HepG2 (cell line): ENCODE results near the gene ARFGEF3. TPM values are rescaled to one million over a fixed set of nuclear protein-coding genes. Genes with fewer than 3 reads are reported as not detected.

Experiments used
- ATAC-seq: fragments of 200-7000 bp; cut with Tn5 transposase; 3 replicates; pipeline ENCODE4 v1.9.1; 2020; ENCODE audit warnings: mild to moderate bottlenecking, moderate library complexity
- BruUV-seq: library from RNA; stranded (reverse); fragments of 400-500 nt; replicated peaks from 2 replicates; lab custom pipeline; 2021; lab: Mats Ljungman, UMichigan
- CTCF ChIA-PET: fragments of 300-600 bp; formaldehyde crosslinking; extraction: SDS; loops from one replicate; lab custom pipeline; 2021; ENCODE audit warnings: low total read pairs, inconsistent platforms, low intra/inter-chr PET ratio; lab: Yijun Ruan, JAX
- POLR2A ChIA-PET: fragments of 350-600 bp; sonication (Branson Sonifier 250); formaldehyde crosslinking; loops from one replicate; lab custom pipeline; 2020; ENCODE audit warnings: antibody characterized with exemption, inconsistent platforms; lab: Yijun Ruan, JAX
- DNase-seq: peaks from one replicate; pipeline ENCODE4 v3.0.0-alpha.2; 2015; ENCODE audit warnings: low spot score
- FAIRE-seq: peaks from 3 replicates; lab custom pipeline; 2011; peaks lifted over from hg19 to GRCh38; lab: Jason Lieb, UNC
- H2AFZ ChIP-seq: one replicate; pipeline ENCODE4 v1.6.1; 2011; ENCODE audit warnings: low read length, inconsistent platforms
- H3K27ac ChIP-seq: fragments of 300-600 bp; 3 replicates; pipeline ENCODE4 v1.8.0; 2011; ENCODE audit warnings: mixed run types, mild to moderate bottlenecking, mixed read lengths, low read length, inconsistent platforms; ENCODE audit not compliant: insufficient read depth; ENCODE audit errors: extremely low read length
- H3K27me3 ChIP-seq, 2 experiments: fragments of 200-600 bp in 1 of 2; 2 replicates in 1 of 2; 3 replicates in 1 of 2; pipeline versions ENCODE4 v1.6.0 to v1.8.0; 2011; ENCODE audit warnings: low read length in 2 of 2, mild to moderate bottlenecking in 2 of 2, moderate library complexity in 2 of 2, inconsistent platforms in 1 of 2; ENCODE audit not compliant: insufficient read depth in 2 of 2, control insufficient read depth in 1 of 2
- H3K36me3 ChIP-seq, 2 experiments: fragments of 200-600 bp in 1 of 2; replicated peaks in 1 of 2; 2 replicates in 1 of 2; 3 replicates in 1 of 2; pipeline versions ENCODE4 v1.5.1 to v1.8.0; 2011; ENCODE audit warnings: low read length in 2 of 2, inconsistent platforms in 1 of 2; ENCODE audit not compliant: insufficient read depth in 2 of 2, control insufficient read depth in 1 of 2
- H3K4me1 ChIP-seq: 2 replicates; pipeline ENCODE4 v1.5.1; 2012; ENCODE audit warnings: low read length, inconsistent platforms; ENCODE audit not compliant: insufficient read depth
- H3K4me2 ChIP-seq: 2 replicates; pipeline ENCODE4 v1.6.0; 2011; ENCODE audit warnings: low read depth, low read length, inconsistent platforms
- H3K4me3 ChIP-seq, 3 experiments: fragments of 200-600 bp in 1 of 3; sonication (generic), shearing (Covaris generic) in 1 of 3; replicated peaks in 1 of 3; 2 replicates each; pipeline ENCODE4 v1.5.1; 2011 to 2016; ENCODE audit warnings: low read length in 3 of 3, inconsistent platforms in 2 of 3, low read depth in 2 of 3, mild to moderate bottlenecking in 2 of 3, control low read depth in 1 of 3, mixed read lengths in 1 of 3; ENCODE audit not compliant: insufficient read depth in 1 of 3
- H3K79me2 ChIP-seq: one replicate; pipeline ENCODE4 v1.6.1; 2011; ENCODE audit warnings: low read length, inconsistent platforms; ENCODE audit not compliant: insufficient read depth
- H3K9ac ChIP-seq: 2 replicates; pipeline ENCODE4 v1.6.0; 2011; ENCODE audit warnings: mild to moderate bottlenecking, low read depth, low read length, inconsistent platforms; ENCODE audit not compliant: insufficient read depth
- H3K9me3 ChIP-seq: 2 replicates; pipeline ENCODE4 v1.5.1; 2012; ENCODE audit warnings: mild to moderate bottlenecking, low read length
- H4K20me1 ChIP-seq: 2 replicates; pipeline ENCODE4 v1.6.0; 2011; ENCODE audit warnings: inconsistent platforms, mild to moderate bottlenecking, low read length, moderate library complexity; ENCODE audit not compliant: insufficient read depth
- EEA1 ChIP-seq: sonication (generic); formaldehyde crosslinking; IDR thresholded peaks from 2 replicates; pipeline ENCODE4 v1.5.1; 2020; ENCODE audit warnings: mild to moderate bottlenecking, missing genetic modification reagents, borderline replicate concordance
- HMG20A ChIP-seq: IDR thresholded peaks from 2 replicates; pipeline ENCODE4 v1.6.1; 2016; ENCODE audit warnings: borderline replicate concordance
- JARID2 ChIP-seq: sonication (generic); formaldehyde crosslinking; IDR thresholded peaks from 2 replicates; pipeline ENCODE4 v1.8.1; 2023; ENCODE audit warnings: missing genetic modification reagents, inconsistent platforms; ENCODE audit not compliant: insufficient replicate concordance
- KDM6A ChIP-seq: IDR thresholded peaks from 2 replicates; pipeline ENCODE4 v1.6.1; 2016; ENCODE audit warnings: low read depth
- MAFF ChIP-seq: IDR thresholded peaks from 2 replicates; pipeline ENCODE4 v1.6.1; 2011; ENCODE audit warnings: low read depth, low read length, improper control_type of control experiment
- MED1 ChIP-seq: sonication (generic); formaldehyde crosslinking; IDR thresholded peaks from 2 replicates; pipeline ENCODE4 v1.4.0; 2020; ENCODE audit warnings: missing genetic modification reagents
- RAD21 ChIP-seq: fragments of 450-650 bp; formaldehyde crosslinking; IDR thresholded peaks from 2 replicates; pipeline ENCODE4 v1.5.0; 2020; ENCODE audit warnings: mild to moderate bottlenecking
- RBM22 ChIP-seq: fragments of 200-400 bp; formaldehyde crosslinking; optimal IDR thresholded peaks from 2 replicates; pipeline ENCODE3; 2017; ENCODE audit warnings: mild to moderate bottlenecking, low read length, moderate library complexity
- TP53 ChIP-seq: sonication (generic); formaldehyde crosslinking; conservative IDR thresholded peaks from 2 replicates; pipeline ENCODE4 v1.4.0; 2020; ENCODE audit warnings: missing genetic modification reagents
- ZNF121 ChIP-seq: sonication (generic); formaldehyde crosslinking; IDR thresholded peaks from 2 replicates; pipeline ENCODE4 v1.5.0; 2020; ENCODE audit warnings: mild to moderate bottlenecking, missing genetic modification reagents
- ZNF510 ChIP-seq: sonication (generic); formaldehyde crosslinking; IDR thresholded peaks from 2 replicates; pipeline ENCODE4 v1.4.0; 2020; ENCODE audit warnings: low read depth, mild to moderate bottlenecking, missing genetic modification reagents
- ZNF567 ChIP-seq: sonication (generic); formaldehyde crosslinking; IDR thresholded peaks from 2 replicates; pipeline ENCODE4 v1.8.1; 2023; ENCODE audit warnings: mild to moderate bottlenecking, missing genetic modification reagents, borderline replicate concordance
- ZNF614 ChIP-seq: IDR thresholded peaks from 2 replicates; pipeline ENCODE4 v1.6.1; 2018; ENCODE audit warnings: missing biosample characterization, missing genetic modification reagents, inconsistent platforms, borderline replicate concordance
- ZNF775 ChIP-seq: sonication (generic); formaldehyde crosslinking; IDR thresholded peaks from 2 replicates; pipeline ENCODE4 v1.4.0; 2020; ENCODE audit warnings: missing genetic modification reagents, mild to moderate bottlenecking, moderate library complexity, borderline replicate concordance
- ZNF816 ChIP-seq: sonication (generic); formaldehyde crosslinking; IDR thresholded peaks from 2 replicates; pipeline ENCODE4 v1.8.0; 2022; ENCODE audit warnings: missing genetic modification reagents, mild to moderate bottlenecking, borderline replicate concordance
- ZSCAN25 ChIP-seq: sonication (generic); formaldehyde crosslinking; IDR thresholded peaks from 2 replicates; pipeline ENCODE4 v1.8.0; 2022; ENCODE audit warnings: mild to moderate bottlenecking, missing genetic modification reagents
- ZZZ3 ChIP-seq: sonication (generic); formaldehyde crosslinking; IDR thresholded peaks from 2 replicates; pipeline ENCODE4 v1.4.0; 2020; ENCODE audit warnings: missing genetic modification reagents, mild to moderate bottlenecking, borderline replicate concordance
- in situ Hi-C: cut with HindIII; loops from 2 replicates; pipeline ENCODE4 v1.10.0; 2017; ENCODE audit warnings: low pct_unique_long_range_greater_than_20kb; ENCODE audit not compliant: extremely low pct_ligation_motif_present
- intact Hi-C: fragments of 100-400 bp; cut with micrococcal nuclease; formaldehyde crosslinking; loops from one replicate; pipeline ENCODE4 v1.10.0; 2022; ENCODE audit not compliant: unreplicated experiment
- polyA plus RNA-seq, 8 experiments: library from polyadenylated mRNA; depleted of rRNA in 3 of 8; stranded (reverse) in 7 of 8; unstranded in 1 of 8; fragments of >200 nt; fragmentation: Illumina TruSeq in 4 of 8; extraction: Trizol in 4 of 8; gene quantifications; 2 replicates each; pipeline versions ENCODE4 v1.2.1 to v1.2.3, GENCODE V29; 2011 to 2016; ENCODE audit warnings: low read depth in 4 of 8, missing spikeins in 1 of 8, mixed read lengths in 1 of 8; ENCODE audit not compliant: insufficient read depth in 1 of 8
- total RNA-seq, 5 experiments: library from RNA; depleted of rRNA; stranded (reverse); fragments of >200 nt; fragmentation: Illumina TruSeq; extraction: Trizol; gene quantifications; 2 replicates each; pipeline ENCODE4 v1.2.3, GENCODE V29; 2016; ENCODE audit warnings: low read depth in 1 of 5
- TF ChIP-seq, protein P1 (sequence below): sonication (generic); formaldehyde crosslinking; IDR thresholded peaks from 2 replicates; pipeline ENCODE4 v1.4.0; 2020; ENCODE audit warnings: missing genetic modification reagents
- TF ChIP-seq, protein P2 (sequence below): sonication (generic); formaldehyde crosslinking; IDR thresholded peaks from 2 replicates; pipeline ENCODE4 v1.5.1; 2020; ENCODE audit warnings: missing genetic modification reagents, mild to moderate bottlenecking, borderline replicate concordance

The ARFGEF3 gene
- total and polyA plus RNA-seq, 2 of the 13 experiments (the other 11 are each of a cell fraction or from before 2014, with no cell fraction given): 0.60 to 2.6 TPM

DNA sequence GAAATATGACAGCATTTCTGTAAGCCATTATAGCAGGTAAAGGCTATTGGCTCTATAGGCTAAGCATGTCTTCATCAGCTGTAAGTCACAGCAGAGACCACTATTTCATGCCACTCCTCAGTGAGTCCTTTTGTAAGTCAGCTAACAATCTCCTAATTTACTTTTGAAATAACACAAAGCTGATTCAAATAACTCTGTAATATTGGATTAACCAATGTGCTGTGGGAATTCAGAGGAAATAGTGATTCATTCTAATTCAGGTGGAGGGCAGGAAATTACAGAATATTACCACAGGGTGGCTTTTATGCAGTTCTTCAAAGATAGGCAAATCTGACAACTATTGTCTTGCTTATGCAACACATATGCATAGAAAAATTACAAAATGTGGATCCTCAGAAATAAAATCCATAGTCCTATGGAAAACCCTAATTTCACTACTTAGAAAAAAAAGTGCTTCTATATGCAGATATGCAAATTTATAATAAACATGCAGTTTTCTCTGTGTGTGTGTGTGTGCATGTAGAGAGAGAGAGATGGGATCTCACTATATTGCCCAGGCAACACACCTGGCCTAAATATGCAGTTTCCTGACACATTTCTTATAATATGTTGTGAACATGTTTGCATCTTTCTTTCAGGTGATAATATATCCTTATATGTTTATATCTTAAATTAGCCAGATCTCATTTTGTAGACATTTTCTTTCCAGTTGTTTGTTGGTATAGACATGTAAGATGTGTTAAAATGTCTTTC, 211.1 kb downstream of the ARFGEF3 start:
- H3K79me2 ChIP-seq: no peaks in the 10 kb centered on the region
- BruUV-seq: no TSS peak
- no peaks in the 10 kb centered on the region for H4K20me1 ChIP-seq
- H3K9me3 ChIP-seq: no peaks in the 10 kb centered on the region
- in situ Hi-C loops: no loop called here
- H3K36me3 ChIP-seq: no peaks in the 10 kb centered on the region
- TF ChIP-seq ZNF121 (CRISPR knock-in tag): 0 out of 2 replicates have a peak, but pooled peaks have one; percentile 36
- TF ChIP-seq, protein P1, sequence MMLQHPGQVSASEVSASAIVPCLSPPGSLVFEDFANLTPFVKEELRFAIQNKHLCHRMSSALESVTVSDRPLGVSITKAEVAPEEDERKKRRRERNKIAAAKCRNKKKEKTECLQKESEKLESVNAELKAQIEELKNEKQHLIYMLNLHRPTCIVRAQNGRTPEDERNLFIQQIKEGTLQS (CRISPR knock-in tag): no peak
- H3K9ac ChIP-seq: no peak overlapping the region
- POLR2A ChIA-PET: no interaction called here
- no peak overlapping the region for H2AFZ ChIP-seq
- no peak overlapping the region for H3K4me2 ChIP-seq
- intact Hi-C loops: no loop called here
- H3K4me1 ChIP-seq: peaks cover 12% of the 10 kb centered on the region
- ATAC-seq (no peak), DNase-seq (no peak), FAIRE-seq (peak; percentile 46)
- CTCF ChIA-PET: no interaction called here
- no peak overlapping the region for H3K27ac ChIP-seq
- no peak overlapping the region for H3K4me3 ChIP-seq
- H3K27me3 ChIP-seq: no peaks in the 10 kb centered on the region

DNA sequence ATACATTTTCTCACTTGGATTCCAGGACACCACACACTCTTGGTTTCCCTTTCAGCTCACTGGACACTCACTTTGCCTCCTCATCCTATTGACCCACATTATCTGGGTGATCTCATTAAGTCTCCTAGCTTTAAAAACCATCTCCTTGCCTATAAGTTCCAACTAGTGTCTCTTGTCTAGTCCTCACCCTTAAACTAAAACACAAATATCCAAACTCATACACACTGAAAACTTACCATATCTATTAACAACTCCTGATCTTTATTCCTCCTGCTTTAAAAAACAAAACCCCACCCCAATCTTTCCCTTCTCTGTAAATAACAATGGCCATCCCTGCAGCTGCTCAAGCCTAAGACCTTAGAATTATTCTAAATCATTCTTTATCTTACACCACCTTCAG, 212.5 kb downstream of the ARFGEF3 start:
- Histone ChIP-seq H3K4me1 (peaks cover 12% of the 10 kb centered on the region), H2AFZ (no peak overlapping the region), H3K79me2 (no peaks in the 10 kb centered on the region), H3K27me3 (no peaks in the 10 kb centered on the region), H3K4me3 (no peak overlapping the region), H3K9me3 (no peaks in the 10 kb centered on the region), H4K20me1 (no peaks in the 10 kb centered on the region), H3K36me3 (no peaks in the 10 kb centered on the region), H3K9ac (no peak overlapping the region), H3K4me2 (no peak overlapping the region), H3K27ac (no peak overlapping the region)
- in situ Hi-C loops (no loop called here), intact Hi-C loops (no loop called here)
- FAIRE-seq (no peak), ATAC-seq (no peak), DNase-seq (no peak)
- no TSS peak for BruUV-seq
- ChIA-PET POLR2A (no interaction called here), CTCF (no interaction called here)
- TF ChIP-seq KDM6A (CRISPR knock-in tag): no peak
- TF ChIP-seq ZNF567 (CRISPR knock-in tag): no peak
- no peak for TF ChIP-seq ZZZ3 (CRISPR knock-in tag)
- no peak for TF ChIP-seq HMG20A (CRISPR knock-in tag)
- TF ChIP-seq JARID2: no peak
- no peak for TF ChIP-seq ZSCAN25 (CRISPR knock-in tag)
- no peak for TF ChIP-seq ZNF775 (CRISPR knock-in tag)
- no peak for TF ChIP-seq RBM22
- no peak for TF ChIP-seq ZNF510 (CRISPR knock-in tag)
- TF ChIP-seq RAD21 (CRISPR knock-in tag): no peak
- TF ChIP-seq MAFF: no peak
- TF ChIP-seq ZNF816: no peak
- no peak for TF ChIP-seq EEA1
- no peak for TF ChIP-seq ZNF614 (CRISPR knock-in tag)
- TF ChIP-seq TP53 (CRISPR knock-in tag): no peak
- TF ChIP-seq MED1: no peak
- TF ChIP-seq, protein P2, sequence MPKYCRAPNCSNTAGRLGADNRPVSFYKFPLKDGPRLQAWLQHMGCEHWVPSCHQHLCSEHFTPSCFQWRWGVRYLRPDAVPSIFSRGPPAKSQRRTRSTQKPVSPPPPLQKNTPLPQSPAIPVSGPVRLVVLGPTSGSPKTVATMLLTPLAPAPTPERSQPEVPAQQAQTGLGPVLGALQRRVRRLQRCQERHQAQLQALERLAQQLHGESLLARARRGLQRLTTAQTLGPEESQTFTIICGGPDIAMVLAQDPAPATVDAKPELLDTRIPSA (CRISPR knock-in tag): no peak
